HG03175 (cell line): ENCODE data around the gene HTR3D.
"Not testable (repeated sequence)": the region's sequence is repeated elsewhere in the genome, so short reads cannot be mapped to it uniquely, and the experiment has no call there.

ENCODE experiments used
- ATAC-seq: cut with Tn5 transposase; IDR thresholded peaks from one replicate; pipeline ENCODE4 v1.9.1; 2021; ENCODE audit warnings: mild to moderate bottlenecking, moderate library complexity; ENCODE audit not compliant: unreplicated experiment

Gene HTR3D

DNA sequence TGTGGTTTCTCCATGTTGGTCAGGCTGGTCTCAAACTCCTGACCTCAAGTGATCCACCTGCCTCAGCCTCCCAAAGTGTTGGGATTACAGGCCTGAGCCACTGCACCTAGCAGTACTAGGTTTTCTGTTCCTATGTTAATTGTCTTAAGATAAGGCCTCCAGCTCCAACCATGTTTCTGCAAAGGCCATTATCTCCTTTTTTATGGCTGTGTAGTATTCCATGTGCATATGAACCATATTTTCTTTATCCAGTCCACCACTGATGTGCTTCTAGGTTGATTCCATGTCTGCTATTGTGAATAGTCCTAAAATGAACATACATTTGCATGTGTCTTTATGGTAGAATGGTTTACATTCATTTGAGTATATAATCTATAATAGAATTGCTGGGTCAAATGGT, 31.1 kb downstream of the HTR3D start:
- no peak for ATAC-seq

- ATAC-seq, result no peak
Observed at GRCh38 chr3:184066211-184066610, 34.7 kb downstream of the HTR3D start.

DNA sequence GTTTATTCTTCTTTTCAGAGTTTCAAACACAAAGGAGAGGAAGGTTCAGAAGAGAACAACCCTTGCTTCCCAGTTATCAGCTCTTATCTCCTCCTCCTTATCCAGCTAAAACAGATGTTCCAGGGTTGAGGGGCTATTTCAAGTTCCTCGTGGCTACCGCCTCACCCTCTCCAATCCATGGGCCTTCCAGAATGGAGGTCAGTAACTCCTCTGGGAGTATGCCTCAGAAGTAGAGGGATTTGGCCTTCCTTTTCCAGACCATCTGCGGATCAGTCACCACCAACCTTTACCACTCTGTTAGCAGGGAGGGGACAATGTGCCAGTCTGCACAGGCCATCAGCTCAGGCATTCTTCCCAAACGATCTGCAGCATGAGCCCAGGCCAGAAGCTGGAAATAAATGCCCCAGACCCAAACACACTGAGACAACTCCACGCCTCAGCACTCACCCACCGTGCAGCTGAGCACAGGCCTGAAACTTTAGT, 36.1 kb downstream of the HTR3D start:
- no peak for ATAC-seq

- ATAC-seq, result no peak
Observed at GRCh38 chr3:184068344-184068743, 36.8 kb downstream of the HTR3D start.

GRCh38 chr3:184071142-184071541, 39.6 kb downstream of the HTR3D start:
- not testable (repeated sequence) for ATAC-seq

DNA sequence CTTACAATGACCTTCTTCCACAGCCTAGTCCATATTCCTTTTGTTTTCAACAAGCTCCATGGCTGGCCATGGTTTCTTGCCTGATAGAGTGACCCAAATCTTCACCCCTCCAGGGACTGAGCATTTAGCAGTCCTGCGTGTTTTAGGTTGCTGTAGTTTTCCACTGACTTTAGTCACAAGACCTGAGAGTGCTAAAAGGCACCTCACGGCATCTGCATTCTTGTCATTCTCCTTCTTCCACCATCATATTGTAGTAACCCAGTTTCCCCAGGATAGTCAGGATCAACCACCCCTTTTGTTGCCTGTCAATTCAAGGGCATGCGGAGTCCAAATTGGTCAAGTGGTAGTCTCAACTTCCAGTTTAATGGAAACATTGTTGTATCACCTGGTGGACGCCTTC, 42.1 kb downstream of the HTR3D start:
- ATAC-seq, result no peak

GRCh38 chr3:184075901-184076300, 44.4 kb downstream of the HTR3D start:
- ATAC-seq, result no peak

GRCh38 chr3:184077881-184078280, 46.3 kb downstream of the HTR3D start:
- no peak for ATAC-seq

DNA sequence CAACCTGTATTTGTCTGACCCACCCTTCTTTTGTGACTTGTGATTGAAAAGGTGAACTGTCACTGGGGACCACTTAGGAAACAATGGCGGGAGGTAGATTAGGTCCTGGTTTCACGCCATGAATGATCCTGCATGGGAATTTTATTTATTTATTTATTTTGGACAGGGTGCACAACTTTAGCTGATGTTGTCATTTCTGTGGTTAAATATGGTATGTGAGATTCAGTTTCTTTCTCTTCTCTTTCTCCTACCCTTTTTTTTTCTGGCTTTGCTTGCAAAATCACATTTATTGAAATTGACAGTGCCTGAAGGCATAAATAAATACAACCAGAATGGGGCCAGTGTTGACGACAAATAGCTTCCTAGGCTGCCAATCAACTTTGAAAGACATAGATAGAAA, 47.3 kb downstream of the HTR3D start:
- ATAC-seq, result no peak

DNA sequence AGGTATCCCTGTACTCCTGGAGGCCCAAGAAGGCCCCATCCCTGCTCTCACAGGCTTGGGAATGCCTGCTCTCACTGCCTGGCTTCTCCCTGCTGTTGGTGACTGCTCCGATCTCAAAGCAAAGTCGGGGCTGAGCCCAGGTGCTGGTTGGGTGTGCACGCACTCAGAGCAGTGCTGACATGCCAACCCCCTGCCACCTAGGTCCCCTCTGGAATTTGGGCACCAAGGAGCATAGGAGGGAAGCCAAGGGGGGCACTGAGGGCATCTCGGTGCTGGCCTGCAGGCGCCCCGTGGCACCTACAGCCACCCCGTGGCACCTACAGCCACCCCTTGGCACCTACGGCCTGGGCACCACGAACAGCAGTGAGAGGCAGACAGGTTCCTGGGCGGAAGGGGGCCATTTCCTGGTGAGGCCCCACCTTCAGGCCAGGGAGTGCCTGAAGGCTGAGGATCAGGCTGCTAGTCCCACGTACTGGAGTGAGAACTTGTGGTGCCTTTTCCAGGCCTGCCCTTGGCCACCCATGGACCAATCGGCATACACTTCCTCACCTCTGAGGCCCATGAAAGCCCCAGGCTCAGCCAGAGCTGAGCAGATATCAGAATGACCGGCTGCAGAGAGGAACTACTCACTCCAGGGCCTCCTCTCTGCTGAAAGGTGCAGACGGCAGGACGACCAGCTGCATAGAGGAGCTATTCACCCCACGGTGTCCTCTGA, 49.7 kb downstream of the HTR3D start:
- ATAC-seq, result no peak

GRCh38 chr3:184082034-184082433, 50.5 kb downstream of the HTR3D start:
- no peak for ATAC-seq

DNA sequence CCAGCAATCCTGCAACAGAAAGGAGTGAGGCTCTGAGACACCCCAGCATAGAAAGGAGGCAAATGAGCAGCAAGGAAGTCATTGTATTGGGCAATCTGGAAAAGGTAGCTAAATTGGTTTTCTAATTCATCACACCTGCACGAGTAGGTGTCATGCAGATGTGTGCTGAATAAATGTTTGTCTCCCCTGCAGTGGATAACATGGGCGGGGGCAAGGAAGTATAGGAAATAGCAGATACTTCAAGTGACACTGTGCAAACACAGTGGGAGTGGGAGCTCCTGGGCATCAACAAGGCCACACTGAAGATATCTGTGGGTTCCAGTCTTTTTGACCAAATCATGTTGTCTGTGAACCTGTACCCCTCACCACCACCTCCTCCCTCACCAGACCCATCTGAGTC, 50.9 kb downstream of the HTR3D start:
- no peak for ATAC-seq

- ATAC-seq, result no peak
Observed at GRCh38 chr3:184085389-184085852, 53.9 kb downstream of the HTR3D start.
